Muscle layer of duodenum (tissue), 2 donors: ENCODE measurements around the gene HLA-DQA1.
"Not testable (repeated sequence)": the region's sequence is repeated elsewhere in the genome, so short reads cannot be mapped to it uniquely, and the experiment has no call there.

Experiments
- H3K27ac ChIP-seq: one replicate; pipeline ENCODE4 v1.7.0; 2013; ENCODE audit warnings: mild to moderate bottlenecking, low read length
- H3K27me3 ChIP-seq: one replicate; pipeline ENCODE4 v1.7.0; 2013; ENCODE audit warnings: low read depth, mild to moderate bottlenecking, control low read depth, low read length
- H3K36me3 ChIP-seq, 2 donors: one replicate each; pipeline ENCODE4 v1.7.0; 2013; ENCODE audit warnings: low read length in 2 of 2, control low read depth in 1 of 2, mild to moderate bottlenecking in 1 of 2; ENCODE audit not compliant: insufficient read depth in 2 of 2, control insufficient read depth in 1 of 2
- H3K4me1 ChIP-seq, 2 donors: one replicate each; pipeline ENCODE4 v1.7.0; 2013; ENCODE audit warnings: low read length in 2 of 2, mild to moderate bottlenecking in 2 of 2, control low read depth in 1 of 2, moderate library complexity in 1 of 2; ENCODE audit not compliant: insufficient read depth in 2 of 2, control insufficient read depth in 1 of 2
- H3K4me3 ChIP-seq, 2 donors: one replicate each; pipeline ENCODE4 v1.7.0; 2013; ENCODE audit warnings: low read length in 2 of 2, low read depth in 1 of 2, mild to moderate bottlenecking in 1 of 2
- H3K9me3 ChIP-seq, 2 donors: one replicate each; pipeline ENCODE4 v1.7.0; 2013; ENCODE audit warnings: low read length in 2 of 2, control low read depth in 1 of 2, mild to moderate bottlenecking in 1 of 2; ENCODE audit not compliant: control insufficient read depth in 1 of 2
- donor health status: healthy.

The HLA-DQA1 gene

GRCh38 chr6:32641785-32642719 is 4.8 kb downstream of the HLA-DQA1 start:
- H3K9me3 ChIP-seq, H3K27me3 ChIP-seq, H3K36me3 ChIP-seq, H3K4me3 ChIP-seq, H3K4me1 ChIP-seq, H3K27ac ChIP-seq: not testable (repeated sequence)

GRCh38 chr6:32642720-32643106 is 5.5 kb downstream of the HLA-DQA1 start:
- Histone ChIP-seq H3K27ac (no peak overlapping the region), H3K9me3 (no peaks in the 10 kb centered on the region), H3K4me3 (no peak overlapping the region), H3K36me3 (no peaks in the 10 kb centered on the region), H3K27me3 (no peaks in the 10 kb centered on the region), H3K4me1 (no peaks in the 10 kb centered on the region)

GRCh38 chr6:32643904-32644303 is 6.7 kb downstream of the HLA-DQA1 start:
- no peaks in the 10 kb centered on the region for H3K36me3 ChIP-seq
- H3K4me3 ChIP-seq = no peak overlapping the region
- H3K9me3 ChIP-seq = no peaks in the 10 kb centered on the region
- H3K27ac ChIP-seq = no peak overlapping the region
- H3K4me1 ChIP-seq = no peaks in the 10 kb centered on the region
- no peaks in the 10 kb centered on the region for H3K27me3 ChIP-seq

- no peak overlapping the region for H3K4me3 ChIP-seq
- no peak overlapping the region for H3K27ac ChIP-seq
- no peaks in the 10 kb centered on the region for H3K36me3 ChIP-seq
- no peaks in the 10 kb centered on the region for H3K4me1 ChIP-seq
- H3K27me3 ChIP-seq = no peaks in the 10 kb centered on the region
- no peaks in the 10 kb centered on the region for H3K9me3 ChIP-seq
Measured at GRCh38 chr6:32645047-32645703, 8.0 kb downstream of the HLA-DQA1 start.

- Histone ChIP-seq H3K4me1 (no peaks in the 10 kb centered on the region), H3K4me3 (no peak overlapping the region), H3K36me3 (no peaks in the 10 kb centered on the region), H3K9me3 (no peaks in the 10 kb centered on the region), H3K27ac (no peak overlapping the region), H3K27me3 (no peaks in the 10 kb centered on the region)
Measured at GRCh38 chr6:32655203-32655710, 18.1 kb downstream of the HLA-DQA1 start.

GRCh38 chr6:32657329-32657728 is 20.1 kb downstream of the HLA-DQA1 start:
- H3K4me3 ChIP-seq, H3K27me3 ChIP-seq, H3K9me3 ChIP-seq, H3K4me1 ChIP-seq, H3K36me3 ChIP-seq, H3K27ac ChIP-seq: not testable (repeated sequence)

- not testable (repeated sequence) for H3K9me3 ChIP-seq, H3K36me3 ChIP-seq, H3K27me3 ChIP-seq, H3K4me3 ChIP-seq, H3K4me1 ChIP-seq, H3K27ac ChIP-seq
Measured at GRCh38 chr6:32657819-32658218, 20.6 kb downstream of the HLA-DQA1 start.

- Histone ChIP-seq H3K4me1 (no peaks in the 10 kb centered on the region), H3K27me3 (no peaks in the 10 kb centered on the region), H3K36me3 (peaks cover 0 to 3% of the 10 kb centered on the region in 2 donors), H3K9me3 (no peaks in the 10 kb centered on the region), H3K27ac (no peak overlapping the region), H3K4me3 (no peak overlapping the region)
Measured at GRCh38 chr6:32658268-32658897, 21.2 kb downstream of the HLA-DQA1 start.

GRCh38 chr6:32659856-32660595 is 22.8 kb downstream of the HLA-DQA1 start:
- Histone ChIP-seq H3K27ac (no peak overlapping the region), H3K4me1 (no peaks in the 10 kb centered on the region), H3K9me3 (no peaks in the 10 kb centered on the region), H3K27me3 (no peaks in the 10 kb centered on the region), H3K4me3 (no peak overlapping the region), H3K36me3 (peaks cover 0 to 3% of the 10 kb centered on the region in 2 donors)

- Histone ChIP-seq H3K9me3 (no peaks in the 10 kb centered on the region), H3K4me1 (no peaks in the 10 kb centered on the region), H3K36me3 (peaks cover 0 to 3% of the 10 kb centered on the region in 2 donors), H3K4me3 (no peak overlapping the region), H3K27me3 (peaks cover 3% of the 10 kb centered on the region), H3K27ac (no peak overlapping the region)
Measured at GRCh38 chr6:32662099-32662498, 24.9 kb downstream of the HLA-DQA1 start.

- Histone ChIP-seq H3K27ac (no peak overlapping the region), H3K4me3 (no peak overlapping the region), H3K9me3 (no peaks in the 10 kb centered on the region), H3K36me3 (peaks cover 0 to 3% of the 10 kb centered on the region in 2 donors), H3K27me3 (peaks cover 3% of the 10 kb centered on the region), H3K4me1 (no peaks in the 10 kb centered on the region)
Measured at GRCh38 chr6:32662836-32663235, 25.6 kb downstream of the HLA-DQA1 start.
